ENCODE data around the gene LTBP2. TPM values are rescaled to one million over a fixed set of nuclear protein-coding genes. Genes with fewer than 3 reads are reported as not detected.
"Not testable (repeated sequence)": the region's sequence is repeated elsewhere in the genome, so short reads cannot be mapped to it uniquely, and the experiment has no call there.

Gene LTBP2
- total and polyA plus RNA-seq, 5 experiments from 2014 or later, result 0.06 to 0.65 (median 0.55) TPM

GRCh38 chr14:74547331-74547927, 64.6 kb downstream of the LTBP2 start:
- DNase-seq, result no peak
- ATAC-seq, result no peak
- POLR2A ChIA-PET, result no interaction called here
- Mint-ChIP-seq H3K36me3 (no peaks in the 10 kb centered on the region), H3K4me1 (no peaks in the 10 kb centered on the region), H3K4me3 (no peak overlapping the region), H3K27ac (no peak overlapping the region), H3K9me3 (no peaks in the 10 kb centered on the region), H3K27me3 (peaks cover 0 to 4% (median 2%) of the 10 kb centered on the region in 5 donors)

- Mint-ChIP-seq H3K4me3 (no peak overlapping the region), H3K36me3 (no peaks in the 10 kb centered on the region), H3K27ac (no peak overlapping the region), H3K9me3 (no peaks in the 10 kb centered on the region), H3K27me3 (peaks cover 0 to 6% (median 2%) of the 10 kb centered on the region in 5 donors), H3K4me1 (no peaks in the 10 kb centered on the region)
- DNase-seq (no peak), ATAC-seq (no peak)
- POLR2A ChIA-PET, result interaction anchor here (0.6 kb wide), 1 partner anchor 24 kb away, joined by 3 read pairs; no protein-coding TSS in a partner anchor
Measured at GRCh38 chr14:74546416-74546815, 65.6 kb downstream of the LTBP2 start.

- H3K36me3 Mint-ChIP-seq, result no peaks in the 10 kb centered on the region
- H3K27ac Mint-ChIP-seq, result no peak overlapping the region
- ATAC-seq, result no peak
- peaks cover 0 to 6% (median 2%) of the 10 kb centered on the region in 5 donors for H3K27me3 Mint-ChIP-seq
- H3K4me1 Mint-ChIP-seq, result no peaks in the 10 kb centered on the region
- POLR2A ChIA-PET, result no interaction called here
- H3K4me3 Mint-ChIP-seq, result no peak overlapping the region
- no peak for DNase-seq
- H3K9me3 Mint-ChIP-seq, result no peaks in the 10 kb centered on the region
Measured at GRCh38 chr14:74545386-74545785, 66.7 kb downstream of the LTBP2 start.

- Mint-ChIP-seq H3K36me3 (no peaks in the 10 kb centered on the region), H3K4me1 (peaks cover 0 to 2% (median 0%) of the 10 kb centered on the region in 4 donors), H3K27ac (no peak overlapping the region), H3K9me3 (no peaks in the 10 kb centered on the region), H3K4me3 (no peak overlapping the region), H3K27me3 (peaks cover 0 to 6% (median 2%) of the 10 kb centered on the region in 5 donors)
- DNase-seq (no peak), ATAC-seq (no peak)
- POLR2A ChIA-PET, result interaction anchor here (0.6 kb wide), 1 partner anchor 180 kb away, joined by 3 read pairs; no protein-coding TSS in a partner anchor
Measured at GRCh38 chr14:74543771-74544438, 68.1 kb downstream of the LTBP2 start.

- H3K4me3 Mint-ChIP-seq, result no peak overlapping the region
- POLR2A ChIA-PET, result no interaction called here
- H3K9me3 Mint-ChIP-seq, result no peaks in the 10 kb centered on the region
- DNase-seq (no peak), ATAC-seq (no peak)
- H3K36me3 Mint-ChIP-seq, result no peaks in the 10 kb centered on the region
- peaks cover 0 to 6% (median 2%) of the 10 kb centered on the region in 5 donors for H3K27me3 Mint-ChIP-seq
- H3K27ac Mint-ChIP-seq, result no peak overlapping the region
- H3K4me1 Mint-ChIP-seq, result peaks cover 0 to 5% (median 0%) of the 10 kb centered on the region in 4 donors
Measured at GRCh38 chr14:74542056-74542685, 69.9 kb downstream of the LTBP2 start.

GRCh38 chr14:74541225-74541624, 70.8 kb downstream of the LTBP2 start:
- ATAC-seq (no peak), DNase-seq (no peak)
- Mint-ChIP-seq H3K27me3 (peaks cover 0 to 6% (median 2%) of the 10 kb centered on the region in 5 donors), H3K9me3 (no peaks in the 10 kb centered on the region), H3K36me3 (no peaks in the 10 kb centered on the region), H3K27ac (no peak overlapping the region), H3K4me3 (no peak overlapping the region), H3K4me1 (peaks cover 0 to 5% (median 0%) of the 10 kb centered on the region in 4 donors)
- POLR2A ChIA-PET, result no interaction called here

- H3K4me1 Mint-ChIP-seq, result peaks cover 0 to 5% (median 0%) of the 10 kb centered on the region in 4 donors
- DNase-seq (no peak), ATAC-seq (no peak)
- H3K36me3 Mint-ChIP-seq, result no peaks in the 10 kb centered on the region
- H3K9me3 Mint-ChIP-seq, result no peaks in the 10 kb centered on the region
- POLR2A ChIA-PET, result no interaction called here
- no peak overlapping the region for H3K4me3 Mint-ChIP-seq
- H3K27ac Mint-ChIP-seq, result peak overlapping the region in 2 of 10 donors; percentile 62 to 74
- peaks cover 0 to 6% (median 2%) of the 10 kb centered on the region in 5 donors for H3K27me3 Mint-ChIP-seq
Measured at GRCh38 chr14:74539503-74539902, 72.5 kb downstream of the LTBP2 start.

- Mint-ChIP-seq H3K36me3 (no peaks in the 10 kb centered on the region), H3K27me3 (peaks cover 0 to 3% (median 2%) of the 10 kb centered on the region in 5 donors), H3K27ac (peak overlapping the region in 1 of 10 donors; percentile 74), H3K9me3 (no peaks in the 10 kb centered on the region), H3K4me1 (peaks cover under 1 to 5% (median 2%) of the 10 kb centered on the region in 4 donors), H3K4me3 (no peak overlapping the region)
- ATAC-seq, result no peak
- no peak for DNase-seq
- POLR2A ChIA-PET, result no interaction called here
Measured at GRCh38 chr14:74538411-74539391, 73.3 kb downstream of the LTBP2 start.

- POLR2A ChIA-PET, DNase-seq, H3K36me3 Mint-ChIP-seq, H3K4me1 Mint-ChIP-seq, H3K27me3 Mint-ChIP-seq, H3K9me3 Mint-ChIP-seq, H3K4me3 Mint-ChIP-seq, ATAC-seq, H3K27ac Mint-ChIP-seq: not testable (repeated sequence)
Measured at GRCh38 chr14:74536336-74536735, 75.7 kb downstream of the LTBP2 start.

GRCh38 chr14:74535756-74536325, 76.2 kb downstream of the LTBP2 start:
- Mint-ChIP-seq H3K4me1 (peaks cover 7 to 8% (median 7%) of the 10 kb centered on the region in 4 donors), H3K27me3 (no peaks in the 10 kb centered on the region), H3K27ac (no peak overlapping the region), H3K9me3 (no peaks in the 10 kb centered on the region), H3K36me3 (no peaks in the 10 kb centered on the region), H3K4me3 (no peak overlapping the region)
- ATAC-seq, result no peak
- DNase-seq, result no peak
- POLR2A ChIA-PET, result no interaction called here

- no peaks in the 10 kb centered on the region for H3K27me3 Mint-ChIP-seq
- H3K27ac Mint-ChIP-seq, result no peak overlapping the region
- no peaks in the 10 kb centered on the region for H3K36me3 Mint-ChIP-seq
- H3K9me3 Mint-ChIP-seq, result no peaks in the 10 kb centered on the region
- H3K4me1 Mint-ChIP-seq, result peaks cover 3 to 7% (median 7%) of the 10 kb centered on the region in 4 donors
- no peak for DNase-seq
- H3K4me3 Mint-ChIP-seq, result no peak overlapping the region
- POLR2A ChIA-PET, result no interaction called here
- ATAC-seq, result no peak
Measured at GRCh38 chr14:74533576-74533975, 78.5 kb downstream of the LTBP2 start.

- no peaks in the 10 kb centered on the region for H3K36me3 Mint-ChIP-seq
- DNase-seq, result no peak
- H3K27me3 Mint-ChIP-seq, result no peaks in the 10 kb centered on the region
- no peaks in the 10 kb centered on the region for H3K9me3 Mint-ChIP-seq
- peaks cover 3 to 7% (median 7%) of the 10 kb centered on the region in 4 donors for H3K4me1 Mint-ChIP-seq
- no peak for ATAC-seq
- H3K27ac Mint-ChIP-seq, result no peak overlapping the region
- POLR2A ChIA-PET, result no interaction called here
- no peak overlapping the region for H3K4me3 Mint-ChIP-seq
Measured at GRCh38 chr14:74532246-74532645, 79.8 kb downstream of the LTBP2 start.
